ENCODE measurements around the gene TENM3.
"Not testable (repeated sequence)": the region's sequence is repeated elsewhere in the genome, so short reads cannot be mapped to it uniquely, and the experiment has no call there.

The TENM3 gene

GRCh38 chr4:182805321-182805720 lies 562.1 kb downstream of the TENM3 start:
- no peak for DNase-seq

- DNase-seq = no peak
Measured at GRCh38 chr4:182805750-182806149, 562.5 kb downstream of the TENM3 start.

- peak; percentile 62 to 65 for DNase-seq
Measured at GRCh38 chr4:182806259-182807252, 563.4 kb downstream of the TENM3 start.

- no peak for DNase-seq
Measured at GRCh38 chr4:182807346-182807745, 564.1 kb downstream of the TENM3 start.

GRCh38 chr4:182807767-182808548 lies 564.8 kb downstream of the TENM3 start:
- DNase-seq = no peak

GRCh38 chr4:182808673-182809416 lies 565.6 kb downstream of the TENM3 start:
- DNase-seq = peak; percentile 71 to 85

- DNase-seq = peak; percentile 22 to 30
Measured at GRCh38 chr4:182809417-182810102, 566.4 kb downstream of the TENM3 start.

GRCh38 chr4:182810103-182810615 lies 567.0 kb downstream of the TENM3 start:
- DNase-seq = no peak

GRCh38 chr4:182812916-182813315 lies 569.7 kb downstream of the TENM3 start:
- peak; percentile 11 to 23 for DNase-seq

- DNase-seq = not testable (repeated sequence)
Measured at GRCh38 chr4:182814065-182814464, 570.9 kb downstream of the TENM3 start.

- DNase-seq = no peak
Measured at GRCh38 chr4:182818926-182819730, 575.9 kb downstream of the TENM3 start.

GRCh38 chr4:182819751-182820150 lies 576.5 kb downstream of the TENM3 start:
- DNase-seq = no peak

GRCh38 chr4:182822554-182822953 lies 579.4 kb downstream of the TENM3 start:
- no peak for DNase-seq

- DNase-seq = no peak
Measured at GRCh38 chr4:182823576-182823975, 580.4 kb downstream of the TENM3 start.

- no peak for DNase-seq
Measured at GRCh38 chr4:182825003-182825402, 581.8 kb downstream of the TENM3 start.

- DNase-seq = no peak
Measured at GRCh38 chr4:182825786-182826185, 582.6 kb downstream of the TENM3 start.

GRCh38 chr4:182826391-182826790 lies 583.2 kb downstream of the TENM3 start:
- DNase-seq = peak in 1 of 2 donors; percentile 30

GRCh38 chr4:182827166-182827565 lies 584.0 kb downstream of the TENM3 start:
- DNase-seq = no peak

GRCh38 chr4:182827954-182828353 lies 584.8 kb downstream of the TENM3 start:
- DNase-seq = no peak

- DNase-seq = no peak
Measured at GRCh38 chr4:182828360-182829025, 585.3 kb downstream of the TENM3 start.

- no peak for DNase-seq
Measured at GRCh38 chr4:182829196-182829595, 586.0 kb downstream of the TENM3 start.

All from CD4-positive, alpha-beta T cell treated with Interleukin-4 for 1 hour (primary cell).